Heart left ventricle (tissue), 13 donors: ENCODE measurements around the gene NALCN.

ENCODE experiments used
- CTCF ChIP-seq, 12 donors: fragments of 200-600 bp; sonication (generic) in 4 of 12; IDR thresholded peaks; one replicate each; pipeline versions ENCODE4 v1.5.0 to v1.8.0; 2018 to 2022; ENCODE audit warnings: antibody characterized with exemption in 12 of 12, mild to moderate bottlenecking in 5 of 12
- POLR2A ChIP-seq, 2 donors: fragments of 450-650 bp; IDR thresholded peaks; one replicate each; pipeline ENCODE4 v1.6.1; 2017; ENCODE audit warnings: antibody characterized with exemption in 2 of 2, mild to moderate bottlenecking in 2 of 2, moderate library complexity in 2 of 2
- donor health status: ischemic (EF 13 %, LVEDD 7.1; RV severe dilation, severe dysfunction).
- donor health status: DM: no; HTN: yes; CAD: no.
- donor health status: DM: no; HTN: no; CAD: no.
- donor health status: ischemic (EF 25% LVEDD 6.9; RV normal size, moderate dysfunction).
- donor health status: ischemic (EF 25% LVEDD 5.7; RV mildly dilated, moderate dysfunction).
- donor health status: ischemic (EF 35%, LVEDD 5.7; RV mildly dilated, moderate dysfunction).
- donor health status: nonischemic (EF 11% LVEDD 7.7; RV severe dilation, severe dysfunction).
- donor health status: DM: yes; HTN: yes; CAD: no.
- donor health status: PGD.
- donor health status: ischemic (EF 29% LVEDD 5.4; RV normal size, mild dysfunction).
- donor health status: nonischemic (EF 23%, LVEDD 6.1; RV moderate dilation, normal function).

DNA sequence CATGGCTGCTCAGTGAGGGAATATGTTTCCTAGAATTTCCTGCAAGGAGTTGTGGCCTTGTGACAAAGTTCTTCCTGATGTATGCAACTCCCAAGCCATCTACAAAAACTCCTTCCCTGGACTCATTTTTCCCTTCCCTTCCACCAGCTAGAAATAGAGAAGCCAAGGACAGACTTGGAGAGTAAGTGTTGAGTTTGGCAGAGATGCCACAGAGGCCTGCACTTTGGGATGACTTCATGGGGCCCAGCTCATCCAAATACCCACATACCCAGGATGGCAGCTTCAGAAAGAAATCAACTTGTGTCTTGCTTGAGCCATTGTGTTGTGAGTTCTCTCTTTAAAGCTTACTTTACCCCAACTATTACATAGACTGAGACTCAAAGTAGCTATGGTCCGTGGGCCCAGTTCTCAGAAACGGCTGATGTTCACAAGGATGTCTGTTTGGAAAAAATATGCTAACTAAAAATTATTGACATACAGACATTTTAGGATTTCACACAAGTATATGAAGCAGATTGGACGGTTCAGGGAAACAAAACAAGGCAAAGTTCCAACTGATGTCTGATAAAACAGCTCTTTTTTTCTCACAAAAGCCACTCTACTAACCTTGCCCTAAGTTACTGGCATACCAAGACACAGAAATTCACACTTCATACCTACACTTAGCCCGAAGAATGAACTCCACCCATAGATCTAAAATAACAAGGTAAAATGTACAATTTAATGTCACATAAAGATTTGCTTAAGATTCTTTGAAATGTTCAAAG, 107.9 kb downstream of the NALCN start:
- no peak for TF ChIP-seq CTCF (IDR thresholded peaks at IDR 0.05)
- no peak for TF ChIP-seq POLR2A (IDR thresholded peaks at IDR 0.05)
